Gastrocnemius medialis (tissue), 4 donors: Measurements from ENCODE around the gene CBX5. TPM values are rescaled to one million over a fixed set of nuclear protein-coding genes. Genes with fewer than 3 reads are reported as not detected.

Source experiments
- ATAC-seq, 2 donors: fragments of 150-250 bp; one replicate each; pipeline ENCODE4 v1.9.1; 2016
- DNase-seq, 2 donors: peaks; one replicate each; pipeline ENCODE4 v3.0.0-alpha.2; 2019
- H3K27ac ChIP-seq, 4 donors: fragments of 200-600 bp; sonication (generic); 1 replicate in 1 of 4; 2 replicates in 3 of 4; pipeline ENCODE4 v1.5.1; 2016 to 2018; ENCODE audit warnings: mild to moderate bottlenecking in 2 of 4, moderate library complexity in 1 of 4
- H3K27me3 ChIP-seq, 3 donors: fragments of 200-600 bp; sonication (generic) in 2 of 3; 1 replicate in 1 of 3; 2 replicates in 2 of 3; pipeline versions ENCODE4 v1.5.1 to v1.6.0; 2016 to 2019; ENCODE audit warnings: mild to moderate bottlenecking in 1 of 3, moderate library complexity in 1 of 3
- H3K36me3 ChIP-seq, 2 donors: fragments of 200-600 bp; sonication (generic) in 1 of 2; one replicate each; pipeline ENCODE4 v1.5.1; 2017 to 2018
- H3K4me1 ChIP-seq, 2 donors: fragments of 200-600 bp; sonication (generic) in 1 of 2; one replicate each; pipeline ENCODE4 v1.5.1; 2016 to 2017; ENCODE audit warnings: mild to moderate bottlenecking in 2 of 2
- H3K4me3 ChIP-seq, 4 donors: fragments of 200-600 bp; sonication (generic) in 3 of 4; 1 replicate in 1 of 4; 2 replicates in 3 of 4; pipeline ENCODE4 v1.5.1; 2016 to 2019; ENCODE audit warnings: mild to moderate bottlenecking in 2 of 4
- H3K9me3 ChIP-seq, 3 donors: fragments of 200-600 bp; sonication (generic) in 2 of 3; 1 replicate in 1 of 3; 2 replicates in 2 of 3; pipeline ENCODE4 v1.5.1; 2016 to 2019
- POLR2A ChIP-seq, 2 donors: fragments of 450-650 bp; IDR thresholded peaks; one replicate each; pipeline ENCODE4 v1.6.1; 2017; ENCODE audit warnings: antibody characterized with exemption in 2 of 2, mild to moderate bottlenecking in 2 of 2, moderate library complexity in 2 of 2
- in situ Hi-C, 4 donors: fragments of 200-750 bp; cut with MboI; loops; one replicate each; pipeline versions ENCODE4 v1.15.0 to v1.8.0; 2017; ENCODE audit warnings: low sequenced_read_pairs in 4 of 4
- intact Hi-C: fragments of 100-400 bp; cut with DNase I; formaldehyde crosslinking; loops from one replicate; pipeline ENCODE4 v1.15.1; 2023; ENCODE audit warnings: low total_unique reads
- total RNA-seq, 4 donors: library from RNA; depleted of rRNA; stranded (reverse); fragments of >200 nt; gene quantifications; one replicate each; pipeline versions ENCODE4 v1.1.0 to v1.2.3, GENCODE V29; 2016
- TF ChIP-seq, protein P1 (sequence below), 5 experiments: fragments of 450-650 bp in 3 of 5; fragments of 200-600 bp in 2 of 5; sonication (generic) in 2 of 5; IDR thresholded peaks in 4 of 5; conservative IDR thresholded peaks in 1 of 5; 1 replicate in 4 of 5; 2 replicates in 1 of 5; pipeline ENCODE4 v1.5.1; 2016 to 2019; ENCODE audit warnings: antibody characterized with exemption in 5 of 5, mild to moderate bottlenecking in 3 of 5, moderate library complexity in 3 of 5

Gene CBX5
- total RNA-seq, 4 donors from 2014 or later, result 7.9 to 8.9 (median 8.1) TPM

DNA sequence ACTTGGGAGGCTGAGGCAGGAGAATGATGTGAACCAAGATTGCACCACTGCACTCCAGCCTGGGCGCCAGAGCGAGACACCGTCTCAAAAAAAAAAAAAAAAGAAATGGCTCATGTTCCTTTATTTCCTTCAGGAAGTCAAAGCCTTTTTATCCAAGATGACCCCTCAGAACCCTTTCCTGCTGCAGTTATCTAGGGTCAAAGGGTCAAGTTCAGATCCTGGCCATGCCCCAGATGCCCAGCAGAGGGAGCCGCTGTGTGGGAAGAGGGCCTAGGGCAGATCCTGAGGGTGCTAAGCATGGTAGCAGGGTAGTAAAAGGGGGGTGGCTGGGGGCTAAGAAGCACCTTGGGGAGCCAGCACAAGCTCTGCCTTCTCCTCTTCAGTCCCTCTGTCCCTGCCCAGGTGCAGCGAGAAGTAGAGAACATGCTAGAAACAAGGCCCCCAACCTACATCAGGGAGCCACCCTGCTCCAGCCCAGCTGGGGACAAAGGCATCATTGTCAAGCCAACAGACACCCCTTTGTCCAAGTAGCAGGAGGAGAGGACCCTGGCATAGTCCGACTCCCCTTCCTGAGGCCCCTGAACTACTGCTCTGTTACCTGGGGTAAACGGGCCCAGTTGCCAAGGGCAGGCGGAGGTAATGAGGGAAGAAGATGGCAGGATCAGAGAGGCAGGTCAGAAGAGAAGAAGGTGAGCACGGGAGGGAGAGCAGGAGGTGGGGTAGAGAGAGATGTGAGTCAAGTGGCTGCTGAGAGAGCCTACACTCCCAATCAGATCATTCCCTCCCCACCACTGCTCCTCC is 14.4 kb upstream of the CBX5 start:
- no peak overlapping the region for H3K27ac ChIP-seq

GRCh38 chr12:54292931-54293241 is 13.0 kb upstream of the CBX5 start:
- DNase-seq, result no peak
- in situ Hi-C loops (no loop called here), intact Hi-C loops (no loop called here)
- Histone ChIP-seq H3K4me1 (peaks cover 11 to 15% of the 10 kb centered on the region in 2 donors), H3K9me3 (no peaks in the 10 kb centered on the region), H3K27me3 (no peaks in the 10 kb centered on the region), H3K36me3 (peaks cover 0 to 2% of the 10 kb centered on the region in 2 donors), H3K4me3 (no peak overlapping the region), H3K27ac (no peak overlapping the region)
- no peak for TF ChIP-seq POLR2A (IDR thresholded peaks at IDR 0.05)
- TF ChIP-seq, protein P1, sequence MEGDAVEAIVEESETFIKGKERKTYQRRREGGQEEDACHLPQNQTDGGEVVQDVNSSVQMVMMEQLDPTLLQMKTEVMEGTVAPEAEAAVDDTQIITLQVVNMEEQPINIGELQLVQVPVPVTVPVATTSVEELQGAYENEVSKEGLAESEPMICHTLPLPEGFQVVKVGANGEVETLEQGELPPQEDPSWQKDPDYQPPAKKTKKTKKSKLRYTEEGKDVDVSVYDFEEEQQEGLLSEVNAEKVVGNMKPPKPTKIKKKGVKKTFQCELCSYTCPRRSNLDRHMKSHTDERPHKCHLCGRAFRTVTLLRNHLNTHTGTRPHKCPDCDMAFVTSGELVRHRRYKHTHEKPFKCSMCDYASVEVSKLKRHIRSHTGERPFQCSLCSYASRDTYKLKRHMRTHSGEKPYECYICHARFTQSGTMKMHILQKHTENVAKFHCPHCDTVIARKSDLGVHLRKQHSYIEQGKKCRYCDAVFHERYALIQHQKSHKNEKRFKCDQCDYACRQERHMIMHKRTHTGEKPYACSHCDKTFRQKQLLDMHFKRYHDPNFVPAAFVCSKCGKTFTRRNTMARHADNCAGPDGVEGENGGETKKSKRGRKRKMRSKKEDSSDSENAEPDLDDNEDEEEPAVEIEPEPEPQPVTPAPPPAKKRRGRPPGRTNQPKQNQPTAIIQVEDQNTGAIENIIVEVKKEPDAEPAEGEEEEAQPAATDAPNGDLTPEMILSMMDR (IDR thresholded peaks at IDR 0.05 in 4 of 5, conservative IDR thresholded peaks at IDR 0.05 in 1 of 5), result no peak
- no peak for ATAC-seq

More for the DNA sequence above, 14.4 kb upstream of the CBX5 start:
- ATAC-seq (peak; percentile 33 to 60), DNase-seq (peak in 1 of 2 donors; percentile 38)
- Histone ChIP-seq H3K4me3 (no peak overlapping the region), H3K9me3 (no peaks in the 10 kb centered on the region), H3K4me1 (peaks cover 0 to under 1% of the 10 kb centered on the region in 2 donors), H3K27me3 (no peaks in the 10 kb centered on the region), H3K36me3 (no peaks in the 10 kb centered on the region)
- intact Hi-C loops, result loop anchor here (1.0 kb wide), 1 partner anchor 30 kb away; no protein-coding TSS in a partner anchor
- TF ChIP-seq POLR2A (IDR thresholded peaks at IDR 0.05), result no peak
- TF ChIP-seq, protein P1 (IDR thresholded peaks at IDR 0.05 in 4 of 5, conservative IDR thresholded peaks at IDR 0.05 in 1 of 5), result peak; percentile 64 to 76 (median 69)
- in situ Hi-C loops, result no loop called here

GRCh38 chr12:54292083-54292930 is 12.4 kb upstream of the CBX5 start:
- Histone ChIP-seq H3K4me3 (no peak overlapping the region), H3K36me3 (peaks cover 0 to 8% of the 10 kb centered on the region in 2 donors), H3K4me1 (peaks cover 17 to 21% of the 10 kb centered on the region in 2 donors), H3K27ac (no peak overlapping the region), H3K9me3 (no peaks in the 10 kb centered on the region), H3K27me3 (no peaks in the 10 kb centered on the region)
- in situ Hi-C loops (no loop called here), intact Hi-C loops (no loop called here)
- TF ChIP-seq POLR2A (IDR thresholded peaks at IDR 0.05), result no peak
- TF ChIP-seq, protein P1 (IDR thresholded peaks at IDR 0.05 in 4 of 5, conservative IDR thresholded peaks at IDR 0.05 in 1 of 5), result no peak
- DNase-seq (no peak), ATAC-seq (no peak)

DNA sequence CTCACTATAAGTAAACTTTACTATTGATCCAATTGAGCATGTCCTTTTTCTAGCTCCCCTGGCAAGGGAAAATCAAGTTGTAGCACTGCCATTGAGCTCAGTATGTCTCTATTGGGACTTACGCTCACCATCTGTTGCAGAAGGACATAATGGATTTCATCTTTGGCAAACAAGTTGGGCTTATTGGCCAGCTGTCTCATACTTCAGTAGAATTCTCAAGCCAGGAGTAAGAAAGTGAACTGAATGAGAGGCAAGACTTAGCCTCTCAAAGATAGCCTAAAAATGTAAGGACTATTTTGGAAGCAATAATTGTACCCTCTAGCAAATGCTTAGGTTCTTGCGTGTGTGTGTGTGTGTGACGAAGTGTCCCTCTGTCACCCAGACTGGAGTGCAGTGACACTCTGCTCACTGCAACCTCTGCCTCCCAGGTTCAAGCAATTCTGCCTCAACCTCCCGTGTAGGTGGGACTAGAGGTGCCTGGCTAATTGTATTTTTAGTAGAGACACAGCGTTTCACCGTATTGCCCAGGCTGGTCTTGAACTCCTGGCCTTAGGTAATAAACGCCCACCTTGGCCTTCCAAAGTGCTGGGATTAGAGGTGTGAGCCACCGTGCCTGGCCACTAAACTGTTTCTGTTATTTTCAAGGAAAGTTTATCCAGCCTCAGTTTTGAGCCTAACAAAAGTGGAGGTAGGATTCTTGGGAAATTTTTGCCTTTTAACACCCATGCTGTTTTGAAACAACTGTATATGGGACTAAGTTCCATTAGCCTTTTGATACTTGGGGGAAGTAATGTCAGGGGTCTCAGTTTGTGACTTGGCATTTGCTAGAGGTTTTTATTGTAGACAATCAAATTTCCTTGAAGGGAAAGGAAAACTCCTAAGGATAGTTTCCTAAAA is 7.6 kb upstream of the CBX5 start:
- intact Hi-C loops, result loop anchor here (2.0 to 10.0 kb wide), 2 partner anchors 71 to 1417 kb away; partner anchors contain the start of gene ITGA7
- no peak for DNase-seq
- in situ Hi-C loops, result no loop called here
- Histone ChIP-seq H3K4me3 (peak overlapping the region in 1 of 4 donors; percentile 0), H3K36me3 (peaks cover 0 to 50% of the 10 kb centered on the region in 2 donors), H3K4me1 (peaks cover 59 to 68% of the 10 kb centered on the region in 2 donors), H3K27me3 (no peaks in the 10 kb centered on the region), H3K27ac (peak overlapping the region; percentile 77 to 87 (median 83)), H3K9me3 (no peaks in the 10 kb centered on the region)
- no peak for TF ChIP-seq POLR2A (IDR thresholded peaks at IDR 0.05)
- TF ChIP-seq, protein P1 (IDR thresholded peaks at IDR 0.05 in 4 of 5, conservative IDR thresholded peaks at IDR 0.05 in 1 of 5), result no peak
- ATAC-seq, result peak in 1 of 2 donors; percentile 19
